Effector memory CD8-positive, alpha-beta T cell (primary cell): Measurements from ENCODE around the gene ACSL1.
"Not testable (repeated sequence)": the region's sequence is repeated elsewhere in the genome, so short reads cannot be mapped to it uniquely, and the experiment has no call there.

ENCODE experiments used
- ATAC-seq: fragments of 150-1000 bp; cut with Tn5 transposase; replicated peaks from 2 replicates; pipeline ENCODE4 v1.10.0; 2021; ENCODE audit warnings: mild to moderate bottlenecking, moderate library complexity
- DNase-seq, 3 experiments: peaks; one replicate each; pipeline ENCODE4 v3.0.0; 2021
- H3K27ac Mint-ChIP-seq, 2 donors: one replicate each; pipeline ENCODE4 v1.8.0; 2022; ENCODE audit warnings: mild to moderate bottlenecking in 2 of 2, mixed read lengths in 2 of 2, moderate library complexity in 2 of 2
- H3K27me3 Mint-ChIP-seq, 2 donors: one replicate each; pipeline ENCODE4 v1.8.0; 2022; ENCODE audit warnings: mixed read lengths in 2 of 2
- H3K36me3 Mint-ChIP-seq: one replicate; pipeline ENCODE4 v1.8.0; 2022; ENCODE audit warnings: mild to moderate bottlenecking, moderate library complexity, mixed read lengths; ENCODE audit not compliant: insufficient read depth
- H3K4me1 Mint-ChIP-seq, 2 donors: one replicate each; pipeline ENCODE4 v1.8.0; 2022; ENCODE audit warnings: low read depth in 2 of 2, mixed read lengths in 2 of 2
- H3K4me3 Mint-ChIP-seq, 2 donors: one replicate each; pipeline ENCODE4 v1.8.0; 2022; ENCODE audit warnings: mild to moderate bottlenecking in 2 of 2, mixed read lengths in 2 of 2, moderate library complexity in 2 of 2
- H3K9me3 Mint-ChIP-seq, 2 donors: one replicate each; pipeline ENCODE4 v1.8.0; 2022; ENCODE audit warnings: mixed read lengths in 2 of 2

The ACSL1 gene

DNA sequence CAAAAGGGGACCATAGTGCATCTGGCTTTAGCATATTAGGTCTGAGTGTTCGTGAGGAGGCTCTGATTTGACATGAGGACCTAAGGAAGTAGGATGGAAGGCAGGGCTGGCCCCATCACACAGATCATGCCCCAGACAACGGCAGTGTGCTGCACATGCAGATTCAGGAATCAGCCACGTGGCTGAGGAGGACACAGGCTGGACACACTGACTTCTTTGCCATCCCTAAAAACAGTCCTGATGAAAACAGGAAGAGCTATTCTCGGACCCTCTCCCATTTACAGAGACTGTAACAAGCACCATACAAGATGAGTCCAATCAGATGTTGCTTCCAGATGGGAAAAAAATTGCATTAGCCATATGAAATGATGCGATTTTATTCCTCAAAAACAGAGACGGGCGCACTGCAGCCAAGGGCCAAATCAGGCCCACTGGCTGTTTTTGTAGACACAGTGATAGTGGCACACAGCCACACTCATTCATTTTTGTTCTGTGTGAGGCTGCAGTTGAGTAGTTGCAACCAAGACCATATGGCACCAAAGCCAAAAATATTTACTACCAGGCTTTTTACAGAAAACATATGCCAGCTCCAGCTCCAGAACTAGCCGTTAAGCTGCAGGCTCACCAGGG, 41.0 kb downstream of the ACSL1 start:
- no peaks in the 10 kb centered on the region for H3K27me3 Mint-ChIP-seq
- peak overlapping the region in 1 of 2 donors; percentile 74 for H3K27ac Mint-ChIP-seq
- ATAC-seq (no peak), DNase-seq (no peak)
- no peaks in the 10 kb centered on the region for H3K9me3 Mint-ChIP-seq
- H3K4me1 Mint-ChIP-seq, result no peaks in the 10 kb centered on the region
- peaks cover 36% of the 10 kb centered on the region for H3K36me3 Mint-ChIP-seq
- H3K4me3 Mint-ChIP-seq, result no peak overlapping the region

DNA sequence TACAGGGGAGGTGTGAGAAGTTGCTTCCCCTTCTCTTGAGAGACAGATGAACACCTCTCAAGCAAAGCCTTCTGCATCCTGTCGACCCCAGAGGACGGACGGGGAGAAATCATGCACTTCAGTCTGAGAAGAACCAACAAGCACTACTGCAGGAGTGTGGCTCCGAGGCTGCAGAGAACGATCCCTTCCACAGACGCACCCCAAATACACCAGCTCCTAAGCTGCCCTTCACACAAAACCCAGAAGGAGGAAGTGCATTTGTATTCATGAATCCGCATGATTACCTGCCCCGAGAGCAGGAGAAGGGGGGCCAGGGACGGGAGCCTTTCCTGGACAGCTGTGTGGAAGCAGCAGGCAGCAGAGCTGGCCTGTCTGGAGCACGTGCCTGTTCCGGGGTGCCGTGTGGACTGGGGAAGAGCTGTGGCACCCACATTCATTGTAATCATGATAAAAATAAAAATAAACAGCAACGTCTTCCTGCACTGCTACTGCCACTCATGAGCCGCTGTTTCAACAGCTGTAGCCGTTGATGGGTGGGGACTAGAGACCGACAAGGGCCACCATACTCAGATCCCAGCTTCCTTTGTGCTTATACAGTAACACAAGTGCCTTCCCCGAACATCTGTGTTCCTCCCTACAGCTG, 42.9 kb downstream of the ACSL1 start:
- DNase-seq (no peak), ATAC-seq (no peak)
- no peaks in the 10 kb centered on the region for H3K27me3 Mint-ChIP-seq
- peak overlapping the region in 1 of 2 donors; percentile 12 for H3K4me3 Mint-ChIP-seq
- H3K9me3 Mint-ChIP-seq, result no peaks in the 10 kb centered on the region
- peak overlapping the region in 1 of 2 donors; percentile 6 for H3K27ac Mint-ChIP-seq
- H3K36me3 Mint-ChIP-seq, result peaks cover 44% of the 10 kb centered on the region
- no peaks in the 10 kb centered on the region for H3K4me1 Mint-ChIP-seq

DNA sequence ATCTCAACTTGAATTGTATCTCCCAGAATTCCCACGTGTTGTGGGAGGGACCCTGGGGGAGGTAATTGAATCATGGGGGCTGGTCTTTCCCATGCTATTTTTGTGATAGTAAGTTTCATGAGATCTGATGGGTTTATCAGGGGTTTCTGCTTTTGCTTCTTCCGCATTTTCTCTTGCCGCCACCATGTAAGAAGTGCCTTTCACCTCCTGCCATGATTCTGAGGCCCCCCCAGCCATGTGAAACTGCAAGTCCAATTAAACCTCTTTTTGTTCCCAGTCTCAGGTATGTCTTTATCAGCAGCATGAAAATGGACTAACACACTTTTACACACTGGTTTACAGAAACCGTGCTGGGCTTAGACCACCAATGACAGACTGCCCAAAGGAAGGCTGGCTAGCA, 46.6 kb downstream of the ACSL1 start:
- peaks cover 37% of the 10 kb centered on the region for H3K36me3 Mint-ChIP-seq

DNA sequence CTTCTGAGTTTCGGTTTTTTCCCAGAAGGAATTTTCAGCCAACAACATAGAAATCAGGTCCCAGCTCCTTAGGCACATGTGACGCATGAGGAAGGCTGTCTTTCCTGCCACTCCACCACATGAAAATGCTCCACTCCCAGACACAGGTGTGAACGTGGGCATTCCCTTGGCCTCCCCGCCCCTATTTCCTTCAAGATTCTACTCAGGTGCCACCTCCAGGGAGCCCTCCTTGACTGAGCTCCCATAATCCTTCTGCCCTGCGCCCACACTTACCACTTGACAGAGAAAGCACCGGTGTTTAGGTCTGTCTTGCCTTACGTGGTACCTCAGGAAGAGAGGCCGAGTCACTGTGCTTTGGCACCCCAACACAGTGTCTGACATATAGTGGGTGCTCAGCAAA, 47.4 kb downstream of the ACSL1 start:
- peaks cover 38% of the 10 kb centered on the region for H3K36me3 Mint-ChIP-seq

More for the DNA sequence above, 46.6 kb downstream of the ACSL1 start:
- not testable (repeated sequence) for H3K4me3 Mint-ChIP-seq, H3K4me1 Mint-ChIP-seq, DNase-seq, ATAC-seq, H3K9me3 Mint-ChIP-seq, H3K27ac Mint-ChIP-seq, H3K27me3 Mint-ChIP-seq

DNA sequence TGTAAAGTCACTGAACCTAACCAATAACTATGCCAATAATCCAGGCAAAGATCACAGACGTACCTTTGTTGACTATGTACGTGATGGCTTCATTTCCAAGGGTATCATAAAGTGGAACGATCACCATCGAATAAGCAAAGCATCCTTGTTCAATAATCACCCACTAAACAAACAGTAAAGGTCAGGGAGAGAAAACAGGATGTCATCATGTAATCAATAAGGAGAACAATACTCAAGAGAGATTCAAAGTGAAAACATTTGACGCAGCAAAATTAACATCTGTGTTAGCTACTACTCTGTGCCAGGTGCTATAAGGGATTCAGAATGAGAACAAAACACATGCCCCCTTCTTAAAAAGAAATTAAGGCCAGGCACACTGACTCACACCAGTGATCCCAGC, 48.9 kb downstream of the ACSL1 start:
- Mint-ChIP-seq H3K27ac (no peak overlapping the region), H3K36me3 (peaks cover 27% of the 10 kb centered on the region), H3K4me1 (no peaks in the 10 kb centered on the region), H3K9me3 (no peaks in the 10 kb centered on the region), H3K27me3 (no peaks in the 10 kb centered on the region), H3K4me3 (no peak overlapping the region)
- ATAC-seq, result no peak
- no peak for DNase-seq

More for the DNA sequence above, 47.4 kb downstream of the ACSL1 start:
- no peak for ATAC-seq
- H3K4me3 Mint-ChIP-seq, result no peak overlapping the region
- no peaks in the 10 kb centered on the region for H3K9me3 Mint-ChIP-seq
- no peaks in the 10 kb centered on the region for H3K27me3 Mint-ChIP-seq
- H3K27ac Mint-ChIP-seq, result no peak overlapping the region
- no peak for DNase-seq
- H3K4me1 Mint-ChIP-seq, result no peaks in the 10 kb centered on the region

DNA sequence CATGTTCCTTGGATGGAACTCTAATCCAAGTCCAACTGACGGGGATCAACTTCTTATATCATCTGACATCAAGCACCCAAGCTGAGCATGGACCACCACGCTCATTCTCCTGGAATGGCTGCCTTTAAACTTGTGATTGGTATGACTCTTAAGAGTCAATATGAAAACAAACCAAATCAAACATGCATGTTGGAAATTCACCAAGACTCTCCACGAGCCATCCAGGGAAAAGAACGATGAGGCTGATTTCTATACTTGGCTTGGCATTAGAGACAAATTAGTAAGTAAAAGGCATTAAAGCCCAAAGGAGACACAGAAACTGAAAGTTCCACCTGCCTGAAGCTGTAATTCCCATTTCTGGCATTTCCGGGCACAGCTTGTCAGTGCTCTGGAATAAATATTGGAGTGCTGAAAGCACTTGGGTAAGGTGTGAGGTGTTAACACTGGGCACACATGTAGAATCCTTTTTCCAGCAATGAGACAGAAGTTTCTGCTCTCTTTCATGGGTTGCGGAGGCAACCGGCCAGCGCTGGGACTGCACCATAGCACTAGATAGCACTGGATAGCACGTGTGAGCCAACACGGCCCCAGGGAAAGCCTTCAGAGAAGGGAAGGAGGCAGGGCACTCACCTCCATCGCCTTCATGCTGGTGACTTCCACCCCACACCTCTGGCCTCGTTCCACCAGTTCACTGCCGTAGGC, 49.8 kb downstream of the ACSL1 start:
- ATAC-seq, result no peak
- Mint-ChIP-seq H3K27me3 (no peaks in the 10 kb centered on the region), H3K4me3 (no peak overlapping the region), H3K36me3 (peaks cover 23% of the 10 kb centered on the region), H3K27ac (no peak overlapping the region), H3K4me1 (no peaks in the 10 kb centered on the region), H3K9me3 (no peaks in the 10 kb centered on the region)
- no peak for DNase-seq

DNA sequence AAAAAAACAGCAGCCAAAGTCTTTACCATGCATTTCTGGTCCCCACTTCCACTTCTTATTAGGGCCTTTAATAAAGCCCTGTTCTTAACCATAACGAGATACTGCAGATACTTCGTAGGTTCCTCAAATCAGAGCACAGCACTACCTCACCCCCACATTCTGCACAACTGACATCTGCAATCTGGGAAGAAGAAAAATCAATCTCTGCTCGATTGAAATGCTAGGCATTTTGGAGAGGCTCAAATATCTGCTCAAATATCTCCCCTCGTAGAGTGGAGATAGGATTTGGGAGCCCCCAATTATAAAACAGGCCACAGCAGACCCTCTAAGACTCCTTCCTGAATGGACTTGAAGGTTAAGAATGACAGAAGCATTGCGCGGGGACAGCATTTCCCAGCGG, 51.6 kb downstream of the ACSL1 start:
- no peak overlapping the region for H3K4me3 Mint-ChIP-seq
- H3K36me3 Mint-ChIP-seq, result peaks cover 12% of the 10 kb centered on the region
- no peaks in the 10 kb centered on the region for H3K27me3 Mint-ChIP-seq
- no peaks in the 10 kb centered on the region for H3K4me1 Mint-ChIP-seq
- DNase-seq (no peak), ATAC-seq (no peak)
- H3K27ac Mint-ChIP-seq, result no peak overlapping the region
- H3K9me3 Mint-ChIP-seq, result no peaks in the 10 kb centered on the region

DNA sequence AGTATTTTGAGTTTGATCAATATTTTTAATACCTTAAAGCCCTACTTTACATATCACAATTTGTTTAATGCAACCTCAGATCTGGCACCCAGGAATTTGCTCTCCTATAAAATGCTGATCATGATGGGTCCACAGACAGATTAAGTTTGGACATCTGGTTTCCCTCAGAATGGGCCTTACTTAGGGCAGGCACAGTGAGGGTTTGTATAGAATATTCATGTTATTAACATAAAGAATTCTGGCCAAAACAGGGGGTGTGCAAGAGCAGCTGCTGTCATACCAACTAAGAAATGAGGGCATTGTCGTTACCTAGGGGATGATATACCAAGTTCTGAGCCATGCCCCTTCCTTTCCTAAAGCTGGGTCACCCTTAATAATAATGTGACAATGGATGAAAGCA, 54.4 kb downstream of the ACSL1 start:
- H3K36me3 Mint-ChIP-seq, result peaks cover 10% of the 10 kb centered on the region
- H3K9me3 Mint-ChIP-seq, result no peaks in the 10 kb centered on the region
- no peaks in the 10 kb centered on the region for H3K4me1 Mint-ChIP-seq
- no peak overlapping the region for H3K27ac Mint-ChIP-seq
- no peak overlapping the region for H3K4me3 Mint-ChIP-seq
- no peaks in the 10 kb centered on the region for H3K27me3 Mint-ChIP-seq
- ATAC-seq (no peak), DNase-seq (no peak)

DNA sequence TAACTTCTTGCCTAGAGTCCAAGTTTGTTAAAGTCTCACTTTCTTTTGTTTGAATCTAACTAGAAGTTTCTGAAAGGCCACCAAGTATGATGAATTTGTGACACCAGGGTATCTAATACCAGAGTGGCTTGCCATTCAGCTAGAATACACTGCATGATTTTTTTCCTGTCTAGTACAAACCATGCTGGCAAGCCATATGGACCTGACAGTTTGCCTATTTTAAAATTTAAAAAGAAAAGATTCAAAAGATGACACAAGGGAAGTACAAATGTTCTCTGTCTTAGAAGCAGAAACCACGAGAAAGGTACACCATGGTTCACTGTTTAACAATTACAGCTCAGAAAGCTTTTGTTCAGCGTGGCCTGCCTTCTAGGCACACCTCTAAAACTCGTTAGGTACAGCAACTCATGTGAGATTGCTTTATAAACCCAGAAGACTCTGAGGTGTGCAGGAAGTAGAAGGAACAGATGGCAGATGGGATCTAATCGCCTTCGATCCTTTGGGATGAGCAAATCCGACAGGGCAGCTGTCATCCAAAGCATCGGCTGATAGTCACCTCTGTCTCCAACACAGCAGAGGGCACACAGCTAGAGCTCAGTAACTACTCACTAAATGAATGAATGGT, 56.5 kb downstream of the ACSL1 start:
- no peak for DNase-seq
- no peaks in the 10 kb centered on the region for H3K4me1 Mint-ChIP-seq
- no peak for ATAC-seq
- no peaks in the 10 kb centered on the region for H3K27me3 Mint-ChIP-seq
- H3K4me3 Mint-ChIP-seq, result no peak overlapping the region
- H3K27ac Mint-ChIP-seq, result no peak overlapping the region
- no peaks in the 10 kb centered on the region for H3K9me3 Mint-ChIP-seq
- peaks cover 16% of the 10 kb centered on the region for H3K36me3 Mint-ChIP-seq

DNA sequence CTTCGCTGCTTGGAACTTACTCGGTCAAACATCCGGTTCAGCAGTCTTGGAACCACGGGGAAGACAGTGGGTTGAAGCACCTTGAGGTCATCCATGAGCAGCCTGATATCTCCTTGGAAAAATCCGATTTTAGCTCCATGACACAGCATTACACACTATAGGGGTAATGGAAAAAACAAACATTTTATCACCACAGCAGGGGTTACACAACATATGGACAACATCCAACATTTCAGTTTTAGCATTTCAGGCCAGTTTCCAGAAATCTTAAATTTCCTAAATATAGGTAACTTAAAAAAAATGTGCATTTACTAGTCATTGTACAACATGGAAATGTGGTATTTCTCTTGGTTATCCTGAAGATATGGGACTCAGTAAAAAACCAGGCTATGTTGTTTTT, 57.5 kb downstream of the ACSL1 start:
- DNase-seq (no peak), ATAC-seq (no peak)
- no peaks in the 10 kb centered on the region for H3K4me1 Mint-ChIP-seq
- no peaks in the 10 kb centered on the region for H3K27me3 Mint-ChIP-seq
- no peak overlapping the region for H3K27ac Mint-ChIP-seq
- no peak overlapping the region for H3K4me3 Mint-ChIP-seq
- H3K36me3 Mint-ChIP-seq, result peaks cover 12% of the 10 kb centered on the region
- no peaks in the 10 kb centered on the region for H3K9me3 Mint-ChIP-seq

DNA sequence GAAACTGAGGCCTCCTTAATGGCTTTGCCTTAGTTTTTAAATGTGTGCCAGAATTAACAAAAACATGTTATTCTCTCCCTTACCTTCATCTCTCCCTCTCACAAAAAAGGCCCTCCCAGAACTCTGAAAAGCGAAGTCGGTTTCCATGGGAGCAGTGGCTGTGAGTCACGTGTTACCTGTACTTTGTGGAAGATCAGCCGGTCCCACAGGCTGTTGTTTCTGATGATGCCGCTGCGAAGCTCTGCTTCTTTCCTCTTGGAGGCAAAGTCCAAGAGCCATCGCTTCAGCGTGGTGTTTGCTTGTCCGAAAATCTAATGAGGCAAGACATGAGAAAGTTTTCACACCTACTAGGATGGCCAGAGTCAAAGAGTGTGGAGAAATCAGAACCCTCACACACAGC, 59.3 kb downstream of the ACSL1 start:
- Mint-ChIP-seq H3K36me3 (peaks cover 12% of the 10 kb centered on the region), H3K27ac (peak overlapping the region in 1 of 2 donors; percentile 23), H3K4me3 (no peak overlapping the region), H3K4me1 (peaks cover 4 to 9% of the 10 kb centered on the region in 2 donors), H3K9me3 (no peaks in the 10 kb centered on the region), H3K27me3 (no peaks in the 10 kb centered on the region)
- no peak for ATAC-seq
- DNase-seq, result no peak

DNA sequence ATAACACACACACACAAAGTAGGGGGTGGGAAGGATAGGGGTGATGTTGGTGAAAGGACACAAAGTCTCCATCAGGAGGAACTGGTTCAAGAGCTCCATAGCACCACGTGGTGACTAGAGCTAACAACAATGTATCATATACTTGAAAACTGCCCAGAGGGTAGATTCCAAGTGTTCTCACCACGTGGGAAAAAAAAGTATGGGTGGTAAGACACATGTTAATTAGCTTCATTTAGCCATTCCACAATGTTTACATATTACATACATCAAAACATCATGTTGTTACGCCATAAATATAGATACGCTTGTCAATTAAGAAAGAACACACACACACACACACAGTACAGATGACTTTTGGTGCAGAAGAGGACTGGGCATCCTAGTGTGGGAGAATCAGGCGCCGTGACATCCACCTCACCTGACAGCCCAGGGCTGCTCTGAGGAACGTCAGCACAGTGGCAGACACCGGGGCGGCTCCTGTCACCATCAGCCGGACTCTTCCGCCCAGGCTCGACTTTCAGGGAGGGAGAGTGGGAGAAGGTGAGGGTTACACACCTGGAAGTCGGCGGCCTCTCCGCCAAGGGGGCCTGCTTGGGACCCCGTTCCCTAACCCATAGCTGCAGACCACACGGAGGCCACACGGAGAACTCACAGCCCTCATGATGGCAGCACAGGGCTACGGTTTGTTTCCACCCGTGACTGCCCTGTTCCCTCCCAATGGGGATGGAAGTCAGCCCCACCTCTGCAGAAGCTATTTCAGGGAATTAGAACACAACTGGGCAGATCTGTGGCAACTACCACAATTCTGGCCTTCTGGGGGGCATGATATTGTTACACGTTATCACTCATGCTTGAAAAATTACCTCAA, 60.1 kb downstream of the ACSL1 start:
- Mint-ChIP-seq H3K4me1 (peaks cover 4 to 10% of the 10 kb centered on the region in 2 donors), H3K4me3 (no peak overlapping the region), H3K36me3 (peaks cover 12% of the 10 kb centered on the region), H3K27me3 (no peaks in the 10 kb centered on the region), H3K27ac (no peak overlapping the region), H3K9me3 (no peaks in the 10 kb centered on the region)
- no peak for ATAC-seq
- DNase-seq, result no peak

DNA sequence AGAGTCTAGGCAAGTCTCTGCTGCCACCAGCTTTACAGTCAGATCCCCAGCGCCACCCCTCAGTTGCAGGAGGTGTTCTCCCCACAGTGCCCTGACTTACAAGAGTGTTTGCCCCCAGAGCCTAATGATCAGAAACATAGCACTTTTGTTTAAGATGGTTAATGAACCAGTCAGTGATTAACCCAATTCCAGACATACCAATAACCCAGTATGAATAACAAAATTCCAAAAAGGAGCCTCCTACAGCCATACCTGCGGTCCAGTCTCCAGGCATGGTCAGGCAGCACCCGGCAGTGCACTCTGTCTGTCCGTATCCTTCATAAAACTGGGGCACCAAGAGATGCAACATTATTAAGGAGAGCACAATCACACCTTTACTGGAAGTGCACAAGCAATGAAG, 61.2 kb downstream of the ACSL1 start:
- Mint-ChIP-seq H3K27me3 (no peaks in the 10 kb centered on the region), H3K36me3 (peaks cover 17% of the 10 kb centered on the region), H3K9me3 (no peaks in the 10 kb centered on the region), H3K4me3 (no peak overlapping the region), H3K27ac (peak overlapping the region in 1 of 2 donors; percentile 63), H3K4me1 (peaks cover 4 to 10% of the 10 kb centered on the region in 2 donors)
- ATAC-seq (no peak), DNase-seq (no peak)
